MCF 10A (cell line): ENCODE data around the gene TFAP2E. TPM values are rescaled to one million over a fixed set of nuclear protein-coding genes. Genes with fewer than 3 reads are reported as not detected.

Experiments
- BruUV-seq: library from RNA; stranded (reverse); fragments of 400-500 nt; replicated peaks from 2 replicates; lab custom pipeline; 2021; lab: Mats Ljungman, UMichigan
- CTCF ChIA-PET: fragments of 300-600 bp; sonication (Branson Sonifier 250); formaldehyde crosslinking; extraction: SDS; loops from one replicate; lab custom pipeline; 2021; ENCODE audit warnings: antibody characterized with exemption, inconsistent platforms; lab: Yijun Ruan, JAX
- POLR2A ChIA-PET: fragments of 300-600, 350-650 bp; sonication (Branson Sonifier 250); formaldehyde crosslinking; extraction: SDS; loops from one replicate; lab custom pipeline; 2020; ENCODE audit warnings: antibody characterized with exemption, inconsistent platforms; lab: Yijun Ruan, JAX
- DNase-seq: peaks from one replicate; pipeline ENCODE4 v3.0.0-alpha.2; 2018; ENCODE audit not compliant: unreplicated experiment
- H3K27ac Mint-ChIP-seq: one replicate; pipeline ENCODE4 v1.8.0; 2022; ENCODE audit warnings: mild to moderate bottlenecking, low read depth, mixed read lengths; ENCODE audit not compliant: unreplicated experiment
- H3K27me3 Mint-ChIP-seq: one replicate; pipeline ENCODE4 v1.8.0; 2022; ENCODE audit warnings: mixed read lengths; ENCODE audit not compliant: insufficient read depth, unreplicated experiment
- H3K36me3 Mint-ChIP-seq: one replicate; pipeline ENCODE4 v1.8.0; 2022; ENCODE audit warnings: mild to moderate bottlenecking, moderate library complexity, mixed read lengths; ENCODE audit not compliant: insufficient read depth, unreplicated experiment
- H3K4me1 Mint-ChIP-seq: one replicate; pipeline ENCODE4 v1.8.0; 2022; ENCODE audit warnings: mixed read lengths; ENCODE audit not compliant: insufficient read depth, unreplicated experiment
- H3K4me3 Mint-ChIP-seq: one replicate; pipeline ENCODE4 v1.8.0; 2022; ENCODE audit warnings: mild to moderate bottlenecking, moderate library complexity, mixed read lengths; ENCODE audit not compliant: unreplicated experiment
- H3K9me3 Mint-ChIP-seq: one replicate; pipeline ENCODE4 v1.8.0; 2022; ENCODE audit warnings: mixed read lengths; ENCODE audit not compliant: unreplicated experiment
- intact Hi-C: fragments of 100-400 bp; cut with micrococcal nuclease; formaldehyde crosslinking; loops from 2 replicates; pipeline ENCODE4 v1.14.1; 2022
- total RNA-seq: library from RNA; stranded (reverse); gene quantifications from 2 replicates; pipeline ENCODE4 v1.2.3, GENCODE V29; 2022
- TF ChIP-seq, protein P1 (sequence below): fragments of 200-600 bp; IDR thresholded peaks from one replicate; pipeline ENCODE4 v1.8.0; 2022; ENCODE audit warnings: antibody characterized with exemption, mild to moderate bottlenecking; ENCODE audit not compliant: unreplicated experiment

Gene TFAP2E
- total RNA-seq, 1 experiment from 2014 or later, result 0.30 TPM

GRCh38 chr1:35599411-35599810, 26.3 kb downstream of the TFAP2E start:
- no TSS peak for BruUV-seq
- CTCF ChIA-PET, result interaction anchor here (1.4 to 2.0 kb wide), 2 partner anchors 9 to 127 kb away, joined by 4 to 5 read pairs; no protein-coding TSS in a partner anchor
- intact Hi-C loops, result no loop called here

DNA sequence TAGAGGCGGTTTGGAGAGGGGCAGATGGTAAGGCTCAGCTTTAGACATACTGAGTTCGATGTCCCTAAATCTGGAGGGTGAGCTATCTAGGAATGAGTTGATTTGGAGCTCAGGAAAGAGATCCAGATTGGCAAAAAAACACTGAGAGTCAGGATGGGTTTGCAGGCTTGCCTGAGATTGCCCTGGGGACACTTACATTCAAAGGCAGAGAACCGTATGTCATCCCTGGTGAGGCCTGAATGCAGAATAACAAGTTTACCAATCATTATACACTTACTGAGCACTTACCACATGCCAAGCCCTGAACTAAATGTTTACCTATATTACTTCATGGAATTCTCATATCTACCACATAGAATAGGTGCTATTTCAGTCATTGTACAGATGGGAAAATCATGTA, 27.5 kb downstream of the TFAP2E start:
- CTCF ChIA-PET, result interaction anchor here (1.0 to 2.0 kb wide), 3 partner anchors 8 to 126 kb away, joined by 4 to 5 read pairs (median 5); no protein-coding TSS in a partner anchor
- Mint-ChIP-seq H3K27me3 (no peaks in the 10 kb centered on the region), H3K4me1 (peaks cover under 1% of the 10 kb centered on the region), H3K27ac (no peak overlapping the region), H3K9me3 (no peaks in the 10 kb centered on the region), H3K4me3 (no peak overlapping the region), H3K36me3 (peaks cover 54% of the 10 kb centered on the region)
- POLR2A ChIA-PET, result interaction anchor here (1.1 kb wide), 1 partner anchor 33 kb away, joined by 3 read pairs; no protein-coding TSS in a partner anchor
- DNase-seq, result no peak
- intact Hi-C loops, result no loop called here
- no TSS peak for BruUV-seq
- TF ChIP-seq, protein P1, sequence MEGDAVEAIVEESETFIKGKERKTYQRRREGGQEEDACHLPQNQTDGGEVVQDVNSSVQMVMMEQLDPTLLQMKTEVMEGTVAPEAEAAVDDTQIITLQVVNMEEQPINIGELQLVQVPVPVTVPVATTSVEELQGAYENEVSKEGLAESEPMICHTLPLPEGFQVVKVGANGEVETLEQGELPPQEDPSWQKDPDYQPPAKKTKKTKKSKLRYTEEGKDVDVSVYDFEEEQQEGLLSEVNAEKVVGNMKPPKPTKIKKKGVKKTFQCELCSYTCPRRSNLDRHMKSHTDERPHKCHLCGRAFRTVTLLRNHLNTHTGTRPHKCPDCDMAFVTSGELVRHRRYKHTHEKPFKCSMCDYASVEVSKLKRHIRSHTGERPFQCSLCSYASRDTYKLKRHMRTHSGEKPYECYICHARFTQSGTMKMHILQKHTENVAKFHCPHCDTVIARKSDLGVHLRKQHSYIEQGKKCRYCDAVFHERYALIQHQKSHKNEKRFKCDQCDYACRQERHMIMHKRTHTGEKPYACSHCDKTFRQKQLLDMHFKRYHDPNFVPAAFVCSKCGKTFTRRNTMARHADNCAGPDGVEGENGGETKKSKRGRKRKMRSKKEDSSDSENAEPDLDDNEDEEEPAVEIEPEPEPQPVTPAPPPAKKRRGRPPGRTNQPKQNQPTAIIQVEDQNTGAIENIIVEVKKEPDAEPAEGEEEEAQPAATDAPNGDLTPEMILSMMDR, result no peak

More at GRCh38 chr1:35599411-35599810, 26.3 kb downstream of the TFAP2E start:
- Mint-ChIP-seq H3K27ac (peak overlapping the region; percentile 55), H3K4me3 (no peak overlapping the region), H3K27me3 (no peaks in the 10 kb centered on the region), H3K36me3 (peaks cover 45% of the 10 kb centered on the region), H3K4me1 (no peaks in the 10 kb centered on the region), H3K9me3 (no peaks in the 10 kb centered on the region)
- POLR2A ChIA-PET, result no interaction called here
- no peak for DNase-seq
- TF ChIP-seq, protein P1, result no peak

- H3K9me3 Mint-ChIP-seq, result no peaks in the 10 kb centered on the region
- H3K36me3 Mint-ChIP-seq, result peaks cover 74% of the 10 kb centered on the region
- H3K27me3 Mint-ChIP-seq, result no peaks in the 10 kb centered on the region
- H3K4me1 Mint-ChIP-seq, result peaks cover 6% of the 10 kb centered on the region
- intact Hi-C loops, result no loop called here
- ChIA-PET POLR2A (interaction anchor here (0.6 kb wide), 1 partner anchor 405 kb away, joined by 3 read pairs; no protein-coding TSS in a partner anchor), CTCF (interaction anchor here (1.4 to 3.4 kb wide), 2 partner anchors 112 to 124 kb away, joined by 3 to 15 read pairs; no protein-coding TSS in a partner anchor)
- BruUV-seq, result no TSS peak
- H3K27ac Mint-ChIP-seq, result no peak overlapping the region
- TF ChIP-seq, protein P1, result no peak
- DNase-seq, result no peak
- H3K4me3 Mint-ChIP-seq, result no peak overlapping the region
Observed at GRCh38 chr1:35603468-35603867, 30.4 kb downstream of the TFAP2E start.

DNA sequence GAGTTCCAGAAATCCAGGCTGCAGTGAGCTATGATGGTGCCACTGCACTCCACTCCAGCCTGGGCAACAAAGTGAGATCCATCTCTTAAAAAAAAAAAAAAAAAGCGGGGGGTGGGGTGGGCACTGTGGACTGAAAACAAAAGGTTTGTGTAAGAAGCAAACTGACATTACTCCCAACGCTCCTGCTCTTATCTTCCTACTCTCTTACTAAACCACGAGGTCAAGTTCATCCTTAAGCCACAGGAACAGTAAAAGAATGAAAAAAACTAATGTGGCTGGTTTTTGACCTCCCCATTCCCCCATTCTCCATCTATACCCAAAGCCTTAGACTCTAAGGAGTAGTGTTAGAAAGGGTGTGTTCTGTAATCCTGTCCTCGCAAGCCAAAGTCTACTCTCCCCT, 30.8 kb downstream of the TFAP2E start:
- ChIA-PET CTCF (interaction anchor here (1.4 to 3.4 kb wide), 2 partner anchors 112 to 123 kb away, joined by 3 to 15 read pairs; no protein-coding TSS in a partner anchor), POLR2A (interaction anchor here (0.6 kb wide), 1 partner anchor 405 kb away, joined by 3 read pairs; no protein-coding TSS in a partner anchor)
- intact Hi-C loops, result no loop called here
- no peaks in the 10 kb centered on the region for H3K9me3 Mint-ChIP-seq
- peaks cover 6% of the 10 kb centered on the region for H3K4me1 Mint-ChIP-seq
- no peak overlapping the region for H3K4me3 Mint-ChIP-seq
- no peak for DNase-seq
- no peak overlapping the region for H3K27ac Mint-ChIP-seq
- peaks cover 77% of the 10 kb centered on the region for H3K36me3 Mint-ChIP-seq
- TF ChIP-seq, protein P1, result no peak
- BruUV-seq, result no TSS peak
- H3K27me3 Mint-ChIP-seq, result no peaks in the 10 kb centered on the region
